ENCODE measurements around the gene OGG1.

The OGG1 gene

GRCh38 chr3:9730657-9731205 lies 19.0 kb upstream of the OGG1 start (continued):
- TF ChIP-seq ZNF518A (tag by site-specific recombination; conservative IDR thresholded peaks at IDR 0.05; ENCODE audit: low read depth) (no peak), EGR2 (tag by site-specific recombination; IDR thresholded peaks at IDR 0.05; ENCODE audit: low read depth) (peak; percentile 47), GFI1B (tag by site-specific recombination; IDR thresholded peaks at IDR 0.05) (no peak), KLF7 (tag by site-specific recombination; IDR thresholded peaks at IDR 0.05; ENCODE audit: borderline replicate concordance) (no peak), ZNF2 (tag by site-specific recombination; IDR thresholded peaks at IDR 0.05) (no peak), ZNF239 (tag by site-specific recombination; IDR thresholded peaks at IDR 0.05) (no peak), ZNF660 (tag by site-specific recombination; IDR thresholded peaks at IDR 0.05) (no peak), PRDM10 (tag by site-specific recombination; IDR thresholded peaks at IDR 0.05) (peak; percentile 90), KLF1 (tag by site-specific recombination; IDR thresholded peaks at IDR 0.05) (no peak), ZBTB20 (tag by site-specific recombination; IDR thresholded peaks at IDR 0.05) (no peak), ZBTB21 (tag by site-specific recombination; IDR thresholded peaks at IDR 0.05) (no peak), KLF9 (tag by site-specific recombination; IDR thresholded peaks at IDR 0.05; ENCODE audit: low read depth) (no peak; the same call in 1 of the 2 replicates), IKZF3 (tag by site-specific recombination; IDR thresholded peaks at IDR 0.05) (peak; percentile 72), ZFHX2 (tag by site-specific recombination; conservative IDR thresholded peaks at IDR 0.05) (peak; percentile 60; the same call in 1 of the 2 replicates), ZNF341 (tag by site-specific recombination; IDR thresholded peaks at IDR 0.05; ENCODE audit: low read depth) (peak; percentile 89)
- TF ChIP-seq, protein P1, sequence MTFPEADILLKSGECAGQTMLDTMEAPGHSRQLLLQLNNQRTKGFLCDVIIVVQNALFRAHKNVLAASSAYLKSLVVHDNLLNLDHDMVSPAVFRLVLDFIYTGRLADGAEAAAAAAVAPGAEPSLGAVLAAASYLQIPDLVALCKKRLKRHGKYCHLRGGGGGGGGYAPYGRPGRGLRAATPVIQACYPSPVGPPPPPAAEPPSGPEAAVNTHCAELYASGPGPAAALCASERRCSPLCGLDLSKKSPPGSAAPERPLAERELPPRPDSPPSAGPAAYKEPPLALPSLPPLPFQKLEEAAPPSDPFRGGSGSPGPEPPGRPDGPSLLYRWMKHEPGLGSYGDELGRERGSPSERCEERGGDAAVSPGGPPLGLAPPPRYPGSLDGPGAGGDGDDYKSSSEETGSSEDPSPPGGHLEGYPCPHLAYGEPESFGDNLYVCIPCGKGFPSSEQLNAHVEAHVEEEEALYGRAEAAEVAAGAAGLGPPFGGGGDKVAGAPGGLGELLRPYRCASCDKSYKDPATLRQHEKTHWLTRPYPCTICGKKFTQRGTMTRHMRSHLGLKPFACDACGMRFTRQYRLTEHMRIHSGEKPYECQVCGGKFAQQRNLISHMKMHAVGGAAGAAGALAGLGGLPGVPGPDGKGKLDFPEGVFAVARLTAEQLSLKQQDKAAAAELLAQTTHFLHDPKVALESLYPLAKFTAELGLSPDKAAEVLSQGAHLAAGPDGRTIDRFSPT (tag by site-specific recombination; IDR thresholded peaks at IDR 0.05), result no peak
- TF ChIP-seq, protein P2, sequence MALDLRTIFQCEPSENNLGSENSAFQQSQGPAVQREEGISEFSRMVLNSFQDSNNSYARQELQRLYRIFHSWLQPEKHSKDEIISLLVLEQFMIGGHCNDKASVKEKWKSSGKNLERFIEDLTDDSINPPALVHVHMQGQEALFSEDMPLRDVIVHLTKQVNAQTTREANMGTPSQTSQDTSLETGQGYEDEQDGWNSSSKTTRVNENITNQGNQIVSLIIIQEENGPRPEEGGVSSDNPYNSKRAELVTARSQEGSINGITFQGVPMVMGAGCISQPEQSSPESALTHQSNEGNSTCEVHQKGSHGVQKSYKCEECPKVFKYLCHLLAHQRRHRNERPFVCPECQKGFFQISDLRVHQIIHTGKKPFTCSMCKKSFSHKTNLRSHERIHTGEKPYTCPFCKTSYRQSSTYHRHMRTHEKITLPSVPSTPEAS (tag by site-specific recombination; IDR thresholded peaks at IDR 0.05), result no peak

Measured in HEK293 (cell line).